ENCODE results near the gene CCR5AS.
"Not testable (repeated sequence)": the region's sequence is repeated elsewhere in the genome, so short reads cannot be mapped to it uniquely, and the experiment has no call there.

CCR5AS gene

GRCh38 chr3:46393011-46393410 lies 13.9 kb downstream of the CCR5AS start:
- no peak overlapping the region for H3K27ac ChIP-seq (ENCODE audit: low read depth, low read length)
- H3K9ac ChIP-seq (ENCODE audit: low read length), result no peak overlapping the region
- H3K9me3 ChIP-seq (ENCODE audit: control insufficient read depth, insufficient read depth, low read depth, low read length), result no peaks in the 10 kb centered on the region
- H3K36me3 ChIP-seq (ENCODE audit: control insufficient read depth, insufficient read depth, low read length), result no peaks in the 10 kb centered on the region
- peaks cover 20% of the 10 kb centered on the region; the same call in 1 of the 2 replicates for H3K4me1 ChIP-seq (ENCODE audit: control insufficient read depth, insufficient read depth, low read length)
- H3K27me3 ChIP-seq (ENCODE audit: control insufficient read depth, insufficient read depth, low read length), result no peaks in the 10 kb centered on the region
- H3K4me3 ChIP-seq (ENCODE audit: low read depth, low read length), result no peak overlapping the region

- H3K27me3 ChIP-seq (ENCODE audit: control insufficient read depth, insufficient read depth, low read length); H3K4me3 ChIP-seq (ENCODE audit: low read depth, low read length); H3K27ac ChIP-seq (ENCODE audit: low read depth, low read length); H3K36me3 ChIP-seq (ENCODE audit: control insufficient read depth, insufficient read depth, low read length); H3K9me3 ChIP-seq (ENCODE audit: control insufficient read depth, insufficient read depth, low read depth, low read length); H3K9ac ChIP-seq (ENCODE audit: low read length): not testable (repeated sequence)
- H3K4me1 ChIP-seq (ENCODE audit: control insufficient read depth, insufficient read depth, low read length), result peaks cover 20% of the 10 kb centered on the region; the same call in 1 of the 2 replicates
Measured at GRCh38 chr3:46391526-46391925, 15.3 kb downstream of the CCR5AS start.

DNA sequence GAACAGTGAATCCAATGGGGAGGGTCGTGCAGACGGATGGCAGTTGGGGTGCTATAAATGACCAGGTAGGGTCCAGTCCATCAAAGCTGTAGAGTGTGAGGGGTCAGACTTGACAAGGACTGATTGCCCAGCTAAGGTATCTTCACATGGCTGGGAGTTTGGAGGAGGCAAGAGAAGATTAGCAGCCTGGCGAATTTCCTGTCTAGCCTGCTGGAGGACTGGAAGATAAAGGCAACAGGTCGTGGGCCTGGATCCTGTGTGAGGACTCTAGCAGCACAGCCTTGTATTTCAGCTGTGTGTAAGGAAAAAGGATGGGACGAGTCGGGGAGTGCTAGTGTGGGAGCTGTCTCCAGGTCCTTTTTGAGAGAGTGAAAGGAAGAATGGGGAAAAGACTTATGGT lies 17.6 kb downstream of the CCR5AS start:
- Histone ChIP-seq H3K36me3 (ENCODE audit: control insufficient read depth, insufficient read depth, low read length) (no peaks in the 10 kb centered on the region), H3K9me3 (ENCODE audit: control insufficient read depth, insufficient read depth, low read depth, low read length) (0 out of 2 replicates have a peak, but pooled peaks cover 3% of the 10 kb centered on the region), H3K9ac (ENCODE audit: low read length) (no peak overlapping the region), H3K4me3 (ENCODE audit: low read depth, low read length) (no peak overlapping the region), H3K4me1 (ENCODE audit: control insufficient read depth, insufficient read depth, low read length) (peaks cover 20% of the 10 kb centered on the region; the same call in 1 of the 2 replicates), H3K27ac (ENCODE audit: low read depth, low read length) (no peak overlapping the region), H3K27me3 (ENCODE audit: control insufficient read depth, insufficient read depth, low read length) (no peaks in the 10 kb centered on the region)

- peaks cover 16% of the 10 kb centered on the region; the same call in 1 of the 2 replicates for H3K4me1 ChIP-seq (ENCODE audit: control insufficient read depth, insufficient read depth, low read length)
- not testable (repeated sequence) for H3K27me3 ChIP-seq (ENCODE audit: control insufficient read depth, insufficient read depth, low read length); H3K9ac ChIP-seq (ENCODE audit: low read length); H3K27ac ChIP-seq (ENCODE audit: low read depth, low read length); H3K36me3 ChIP-seq (ENCODE audit: control insufficient read depth, insufficient read depth, low read length); H3K4me3 ChIP-seq (ENCODE audit: low read depth, low read length); H3K9me3 ChIP-seq (ENCODE audit: control insufficient read depth, insufficient read depth, low read depth, low read length)
Measured at GRCh38 chr3:46388847-46389246, 18.0 kb downstream of the CCR5AS start.

GRCh38 chr3:46386205-46386604 lies 20.7 kb downstream of the CCR5AS start:
- Histone ChIP-seq H3K27ac (ENCODE audit: low read depth, low read length) (no peak overlapping the region), H3K4me3 (ENCODE audit: low read depth, low read length) (no peak overlapping the region), H3K27me3 (ENCODE audit: control insufficient read depth, insufficient read depth, low read length) (no peaks in the 10 kb centered on the region), H3K9ac (ENCODE audit: low read length) (no peak overlapping the region), H3K36me3 (ENCODE audit: control insufficient read depth, insufficient read depth, low read length) (no peaks in the 10 kb centered on the region), H3K4me1 (ENCODE audit: control insufficient read depth, insufficient read depth, low read length) (no peaks in the 10 kb centered on the region; the same call in 1 of the 2 replicates), H3K9me3 (ENCODE audit: control insufficient read depth, insufficient read depth, low read depth, low read length) (0 out of 2 replicates have a peak, but pooled peaks cover 3% of the 10 kb centered on the region)

- Histone ChIP-seq H3K27me3 (ENCODE audit: control insufficient read depth, insufficient read depth, low read length) (no peaks in the 10 kb centered on the region), H3K4me1 (ENCODE audit: control insufficient read depth, insufficient read depth, low read length) (peaks cover 10% of the 10 kb centered on the region), H3K4me3 (ENCODE audit: low read depth, low read length) (no peak overlapping the region), H3K27ac (ENCODE audit: low read depth, low read length) (no peak overlapping the region), H3K36me3 (ENCODE audit: control insufficient read depth, insufficient read depth, low read length) (no peaks in the 10 kb centered on the region), H3K9ac (ENCODE audit: low read length) (no peak overlapping the region), H3K9me3 (ENCODE audit: control insufficient read depth, insufficient read depth, low read depth, low read length) (0 out of 2 replicates have a peak, but pooled peaks cover 3% of the 10 kb centered on the region)
Measured at GRCh38 chr3:46383951-46384330, 22.9 kb downstream of the CCR5AS start.

GRCh38 chr3:46383211-46383950 lies 23.5 kb downstream of the CCR5AS start:
- Histone ChIP-seq H3K4me1 (ENCODE audit: control insufficient read depth, insufficient read depth, low read length) (peaks cover 10% of the 10 kb centered on the region), H3K36me3 (ENCODE audit: control insufficient read depth, insufficient read depth, low read length) (no peaks in the 10 kb centered on the region), H3K9ac (ENCODE audit: low read length) (no peak overlapping the region), H3K9me3 (ENCODE audit: control insufficient read depth, insufficient read depth, low read depth, low read length) (0 out of 2 replicates have a peak, but pooled peaks cover 3% of the 10 kb centered on the region), H3K27me3 (ENCODE audit: control insufficient read depth, insufficient read depth, low read length) (no peaks in the 10 kb centered on the region), H3K4me3 (ENCODE audit: low read depth, low read length) (no peak overlapping the region), H3K27ac (ENCODE audit: low read depth, low read length) (no peak overlapping the region)

DNA sequence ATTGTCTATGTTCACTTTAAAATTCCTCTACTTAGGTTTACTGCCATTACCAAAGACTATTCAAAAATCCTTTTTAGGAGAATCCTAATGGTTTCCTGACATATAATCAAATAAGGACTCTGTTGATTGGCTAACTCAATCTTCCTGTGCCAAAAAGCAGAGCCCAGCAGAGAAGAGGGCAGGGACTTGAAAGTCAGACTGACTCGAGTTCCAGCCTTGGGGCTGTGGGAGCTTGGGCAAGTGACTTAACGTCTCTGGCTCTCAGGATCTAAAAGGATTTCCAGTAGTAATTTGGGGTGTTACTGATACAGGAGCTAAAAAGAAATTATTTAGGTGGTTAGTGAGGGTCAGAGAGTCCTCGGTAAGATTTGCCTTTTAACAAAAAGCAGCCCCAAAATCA lies 25.2 kb downstream of the CCR5AS start:
- Histone ChIP-seq H3K4me1 (ENCODE audit: control insufficient read depth, insufficient read depth, low read length) (peaks cover 10% of the 10 kb centered on the region), H3K9me3 (ENCODE audit: control insufficient read depth, insufficient read depth, low read depth, low read length) (no peaks in the 10 kb centered on the region), H3K27me3 (ENCODE audit: control insufficient read depth, insufficient read depth, low read length) (no peaks in the 10 kb centered on the region), H3K9ac (ENCODE audit: low read length) (no peak overlapping the region), H3K4me3 (ENCODE audit: low read depth, low read length) (no peak overlapping the region), H3K27ac (ENCODE audit: low read depth, low read length) (no peak overlapping the region), H3K36me3 (ENCODE audit: control insufficient read depth, insufficient read depth, low read length) (no peaks in the 10 kb centered on the region)

GRCh38 chr3:46380471-46381221 lies 26.2 kb downstream of the CCR5AS start:
- Histone ChIP-seq H3K36me3 (ENCODE audit: control insufficient read depth, insufficient read depth, low read length) (no peaks in the 10 kb centered on the region), H3K27ac (ENCODE audit: low read depth, low read length) (no peak overlapping the region), H3K9me3 (ENCODE audit: control insufficient read depth, insufficient read depth, low read depth, low read length) (no peaks in the 10 kb centered on the region), H3K9ac (ENCODE audit: low read length) (no peak overlapping the region), H3K4me1 (ENCODE audit: control insufficient read depth, insufficient read depth, low read length) (peaks cover 15% of the 10 kb centered on the region), H3K4me3 (ENCODE audit: low read depth, low read length) (no peak overlapping the region), H3K27me3 (ENCODE audit: control insufficient read depth, insufficient read depth, low read length) (no peaks in the 10 kb centered on the region)

- Histone ChIP-seq H3K9ac (ENCODE audit: low read length) (peak overlapping the region; percentile 9), H3K27me3 (ENCODE audit: control insufficient read depth, insufficient read depth, low read length) (no peaks in the 10 kb centered on the region; the same call in 1 of the 2 replicates), H3K4me3 (ENCODE audit: low read depth, low read length) (no peak overlapping the region), H3K27ac (ENCODE audit: low read depth, low read length) (no peak overlapping the region), H3K36me3 (ENCODE audit: control insufficient read depth, insufficient read depth, low read length) (no peaks in the 10 kb centered on the region), H3K9me3 (ENCODE audit: control insufficient read depth, insufficient read depth, low read depth, low read length) (no peaks in the 10 kb centered on the region), H3K4me1 (ENCODE audit: control insufficient read depth, insufficient read depth, low read length) (peaks cover 21% of the 10 kb centered on the region)
Measured at GRCh38 chr3:46378426-46378942, 28.4 kb downstream of the CCR5AS start.

- Histone ChIP-seq H3K27me3 (ENCODE audit: control insufficient read depth, insufficient read depth, low read length) (no peaks in the 10 kb centered on the region; the same call in 1 of the 2 replicates), H3K27ac (ENCODE audit: low read depth, low read length) (no peak overlapping the region), H3K9ac (ENCODE audit: low read length) (no peak overlapping the region), H3K9me3 (ENCODE audit: control insufficient read depth, insufficient read depth, low read depth, low read length) (no peaks in the 10 kb centered on the region), H3K4me1 (ENCODE audit: control insufficient read depth, insufficient read depth, low read length) (peaks cover 20% of the 10 kb centered on the region), H3K36me3 (ENCODE audit: control insufficient read depth, insufficient read depth, low read length) (no peaks in the 10 kb centered on the region), H3K4me3 (ENCODE audit: low read depth, low read length) (no peak overlapping the region)
Measured at GRCh38 chr3:46375814-46376213, 31.1 kb downstream of the CCR5AS start.
